GM23338 (cell line): ENCODE data around the gene PCIF1. TPM values are rescaled to one million over a fixed set of nuclear protein-coding genes. Genes with fewer than 3 reads are reported as not detected.
A peak's percentile ranks its signal among the peaks of the same experiment; 100 is the strongest.

Experiments
- ATAC-seq: fragments of 200-7000 bp; cut with Tn5 transposase; 3 replicates; pipeline ENCODE4 v1.9.1; 2020
- DNase-seq: peaks from one replicate; pipeline ENCODE4 v3.0.0-alpha.2; 2015; ENCODE audit warnings: low spot score
- H2AFZ ChIP-seq: fragments of 200-600 bp; sonication (generic); 2 replicates; pipeline ENCODE4 v1.8.0; 2016; ENCODE audit warnings: antibody characterized with exemption, mild to moderate bottlenecking, moderate library complexity
- H3F3A ChIP-seq: fragments of 200-600 bp; sonication (generic); replicated peaks from 2 replicates; pipeline ENCODE4 v1.8.0; 2017; ENCODE audit warnings: antibody characterized with exemption, mixed run types, low read depth
- H3K27ac ChIP-seq: fragments of 200-600 bp; sonication (generic); 2 replicates; pipeline ENCODE4 v1.6.1; 2016; ENCODE audit warnings: low read depth
- H3K27me3 ChIP-seq: fragments of 200-600 bp; sonication (generic); 2 replicates; pipeline ENCODE4 v1.8.0; 2016; ENCODE audit warnings: mild to moderate bottlenecking, mixed run types, moderate library complexity; ENCODE audit not compliant: insufficient read depth
- H3K36me3 ChIP-seq: fragments of 200-600 bp; sonication (generic); 2 replicates; pipeline ENCODE4 v1.8.0; 2016; ENCODE audit warnings: mild to moderate bottlenecking; ENCODE audit not compliant: insufficient read depth
- H3K4me1 ChIP-seq: fragments of 200-600 bp; sonication (generic); 2 replicates; pipeline ENCODE4 v1.8.0; 2016; ENCODE audit warnings: mild to moderate bottlenecking, moderate library complexity; ENCODE audit not compliant: insufficient read depth
- H3K4me2 ChIP-seq: fragments of 200-600 bp; sonication (generic); 2 replicates; pipeline ENCODE4 v1.7.1; 2017; ENCODE audit warnings: mixed run types
- H3K4me3 ChIP-seq: fragments of 200-600 bp; sonication (generic); 2 replicates; pipeline ENCODE4 v1.6.1; 2016; ENCODE audit warnings: mixed run types
- H3K79me2 ChIP-seq: fragments of 200-600 bp; sonication (generic); replicated peaks from 2 replicates; pipeline ENCODE4 v1.8.0; 2017; ENCODE audit warnings: mild to moderate bottlenecking; ENCODE audit not compliant: insufficient read depth
- H3K9me2 ChIP-seq: fragments of 200-600 bp; sonication (generic); 2 replicates; pipeline ENCODE4 v1.8.0; 2017; ENCODE audit not compliant: insufficient read depth
- H4K20me1 ChIP-seq: fragments of 200-600 bp; sonication (generic); replicated peaks from 2 replicates; pipeline ENCODE4 v1.8.0; 2017; ENCODE audit warnings: mild to moderate bottlenecking; ENCODE audit not compliant: insufficient read depth
- H3K27ac Mint-ChIP-seq: 2 replicates; pipeline ENCODE4 v1.8.0; 2020; ENCODE audit warnings: inconsistent platforms, mild to moderate bottlenecking, moderate library complexity, mixed read lengths
- H3K27me3 Mint-ChIP-seq: 3 replicates; pipeline ENCODE4 v1.8.0; 2022; ENCODE audit warnings: low read depth, mild to moderate bottlenecking, moderate library complexity, mixed read lengths, inconsistent platforms; ENCODE audit not compliant: insufficient read depth, poor library complexity
- H3K36me3 Mint-ChIP-seq: 3 replicates; pipeline ENCODE4 v1.8.0; 2021; ENCODE audit warnings: low read depth, mild to moderate bottlenecking, inconsistent platforms, moderate library complexity, mixed read lengths
- H3K4me1 Mint-ChIP-seq: 3 replicates; pipeline ENCODE4 v1.8.0; 2020; ENCODE audit warnings: mild to moderate bottlenecking, inconsistent platforms, mixed read lengths
- H3K4me3 Mint-ChIP-seq: 3 replicates; pipeline ENCODE4 v1.8.0; 2021; ENCODE audit warnings: moderate library complexity, mild to moderate bottlenecking, inconsistent platforms, mixed read lengths
- H3K9me3 Mint-ChIP-seq: 3 replicates; pipeline ENCODE4 v1.8.0; 2020; ENCODE audit warnings: moderate library complexity, mild to moderate bottlenecking, inconsistent platforms, mixed read lengths
- CREB1 ChIP-seq: fragments of 250-450 bp; sonication (Bioruptor Pico); IDR thresholded peaks from 2 replicates; pipeline ENCODE4 v1.5.0; 2020; ENCODE audit warnings: low read depth, mild to moderate bottlenecking, moderate library complexity
- EZH2 ChIP-seq: fragments of 200-600 bp; sonication (generic); IDR thresholded peaks from one replicate; pipeline ENCODE4 v1.8.0; 2017; ENCODE audit warnings: antibody characterized with exemption, mild to moderate bottlenecking, low read depth; ENCODE audit not compliant: unreplicated experiment
- EZH2phosphoT487 ChIP-seq: fragments of 200-600 bp; sonication (generic); IDR thresholded peaks from one replicate; pipeline ENCODE4 v1.8.1; 2018; ENCODE audit warnings: antibody characterized with exemption; ENCODE audit not compliant: unreplicated experiment
- JUNB ChIP-seq: IDR thresholded peaks from one replicate; pipeline ENCODE4 v1.6.1; 2016; ENCODE audit warnings: antibody characterized with exemption; ENCODE audit not compliant: unreplicated experiment
- NANOG ChIP-seq: IDR thresholded peaks from 2 replicates; pipeline ENCODE4 v1.6.1; 2016; ENCODE audit warnings: antibody characterized with exemption, borderline replicate concordance
- POLR2AphosphoS5 ChIP-seq: IDR thresholded peaks from 2 replicates; pipeline ENCODE4 v1.6.1; 2016; ENCODE audit warnings: antibody characterized with exemption, low read depth
- STAT1 ChIP-seq: IDR thresholded peaks from one replicate; pipeline ENCODE4 v1.6.1; 2016; ENCODE audit warnings: antibody characterized with exemption; ENCODE audit not compliant: unreplicated experiment
- ZNF114 ChIP-seq: fragments of 250-450 bp; sonication (Bioruptor Pico); IDR thresholded peaks from 2 replicates; pipeline ENCODE4 v1.5.0; 2020; ENCODE audit warnings: mild to moderate bottlenecking, moderate library complexity
- ZNF331 ChIP-seq: fragments of 250-450 bp; sonication (Bioruptor Pico); IDR thresholded peaks from 2 replicates; pipeline ENCODE4 v1.5.0; 2020; ENCODE audit warnings: low read depth, mild to moderate bottlenecking, moderate library complexity
- polyA plus RNA-seq: library from polyadenylated mRNA; unstranded; fragments of >200 nt; fragmentation: Nextera tagmentation; extraction: Ambion mirVana; gene quantifications from 2 replicates; pipeline ENCODE4 v1.2.1, GENCODE V29; 2016
- total RNA-seq: library from RNA; depleted of rRNA; stranded (reverse); fragments of >200 nt; shearing (Covaris generic); gene quantifications from 2 replicates; pipeline ENCODE4 v1.2.3, GENCODE V29; 2014
- TF ChIP-seq, protein P1 (sequence below): fragments of 250-450 bp; sonication (Bioruptor Pico); IDR thresholded peaks from 2 replicates; pipeline ENCODE4 v1.5.0; 2020; ENCODE audit warnings: mild to moderate bottlenecking, moderate library complexity
- TF ChIP-seq, protein P2 (sequence below): IDR thresholded peaks from one replicate; pipeline ENCODE4 v1.6.1; 2018; ENCODE audit warnings: antibody characterized with exemption; ENCODE audit not compliant: unreplicated experiment
- TF ChIP-seq, protein P3 (sequence below): IDR thresholded peaks from 2 replicates; pipeline ENCODE4 v1.6.1; 2016; ENCODE audit warnings: antibody characterized with exemption
- TF ChIP-seq, protein P4 (sequence below), 2 experiments: fragments of 200-600 bp in 1 of 2; sonication (generic) in 1 of 2; conservative IDR thresholded peaks; 2 replicates each; pipeline versions ENCODE4 v1.5.1 to v1.6.1; 2016 to 2017; ENCODE audit warnings: antibody characterized with exemption in 2 of 2, low read depth in 2 of 2, mild to moderate bottlenecking in 2 of 2, moderate library complexity in 1 of 2

Gene PCIF1
- total and polyA plus RNA-seq, 2 experiments from 2014 or later: 26.1 to 28.3 TPM

DNA sequence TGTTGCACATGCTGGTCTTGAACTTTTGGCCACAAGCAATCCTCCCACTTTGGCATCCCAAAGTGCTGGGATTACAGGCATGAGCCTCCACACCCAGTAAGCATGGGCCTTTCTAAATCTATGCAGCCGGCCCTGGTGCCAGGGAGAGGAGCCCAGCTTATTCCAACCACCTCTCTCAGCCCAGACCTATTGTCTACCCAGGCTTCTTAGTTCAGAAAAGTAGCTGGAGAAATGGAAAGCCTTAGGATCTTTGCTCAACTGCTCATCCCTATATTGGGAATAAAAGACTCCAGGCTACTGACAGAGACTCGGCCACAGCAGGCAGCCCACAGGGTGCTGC lies 7.8 kb upstream of the PCIF1 start:
- Histone ChIP-seq H3K27ac (no peak overlapping the region), H3K79me2 (no peaks in the 10 kb centered on the region), H3K9me2 (no peaks in the 10 kb centered on the region), H3K36me3 (no peaks in the 10 kb centered on the region), H3K4me1 (no peaks in the 10 kb centered on the region), H4K20me1 (no peaks in the 10 kb centered on the region), H3K27me3 (no peaks in the 10 kb centered on the region), H3F3A (no peaks in the 10 kb centered on the region), H2AFZ (no peak overlapping the region), H3K4me2 (no peak overlapping the region), H3K4me3 (no peak overlapping the region)
- H3K4me3 Mint-ChIP-seq: no peak overlapping the region
- peak overlapping the region; percentile 0; the same call in 1 of the 2 replicates for H3K27ac Mint-ChIP-seq
- ATAC-seq: no peak
- H3K4me1 Mint-ChIP-seq: peaks cover 17% of the 10 kb centered on the region
- DNase-seq: no peak
- TF ChIP-seq JUNB: no peak
- no peak for TF ChIP-seq ZNF114
- no peak for TF ChIP-seq STAT1
- TF ChIP-seq, protein P1, sequence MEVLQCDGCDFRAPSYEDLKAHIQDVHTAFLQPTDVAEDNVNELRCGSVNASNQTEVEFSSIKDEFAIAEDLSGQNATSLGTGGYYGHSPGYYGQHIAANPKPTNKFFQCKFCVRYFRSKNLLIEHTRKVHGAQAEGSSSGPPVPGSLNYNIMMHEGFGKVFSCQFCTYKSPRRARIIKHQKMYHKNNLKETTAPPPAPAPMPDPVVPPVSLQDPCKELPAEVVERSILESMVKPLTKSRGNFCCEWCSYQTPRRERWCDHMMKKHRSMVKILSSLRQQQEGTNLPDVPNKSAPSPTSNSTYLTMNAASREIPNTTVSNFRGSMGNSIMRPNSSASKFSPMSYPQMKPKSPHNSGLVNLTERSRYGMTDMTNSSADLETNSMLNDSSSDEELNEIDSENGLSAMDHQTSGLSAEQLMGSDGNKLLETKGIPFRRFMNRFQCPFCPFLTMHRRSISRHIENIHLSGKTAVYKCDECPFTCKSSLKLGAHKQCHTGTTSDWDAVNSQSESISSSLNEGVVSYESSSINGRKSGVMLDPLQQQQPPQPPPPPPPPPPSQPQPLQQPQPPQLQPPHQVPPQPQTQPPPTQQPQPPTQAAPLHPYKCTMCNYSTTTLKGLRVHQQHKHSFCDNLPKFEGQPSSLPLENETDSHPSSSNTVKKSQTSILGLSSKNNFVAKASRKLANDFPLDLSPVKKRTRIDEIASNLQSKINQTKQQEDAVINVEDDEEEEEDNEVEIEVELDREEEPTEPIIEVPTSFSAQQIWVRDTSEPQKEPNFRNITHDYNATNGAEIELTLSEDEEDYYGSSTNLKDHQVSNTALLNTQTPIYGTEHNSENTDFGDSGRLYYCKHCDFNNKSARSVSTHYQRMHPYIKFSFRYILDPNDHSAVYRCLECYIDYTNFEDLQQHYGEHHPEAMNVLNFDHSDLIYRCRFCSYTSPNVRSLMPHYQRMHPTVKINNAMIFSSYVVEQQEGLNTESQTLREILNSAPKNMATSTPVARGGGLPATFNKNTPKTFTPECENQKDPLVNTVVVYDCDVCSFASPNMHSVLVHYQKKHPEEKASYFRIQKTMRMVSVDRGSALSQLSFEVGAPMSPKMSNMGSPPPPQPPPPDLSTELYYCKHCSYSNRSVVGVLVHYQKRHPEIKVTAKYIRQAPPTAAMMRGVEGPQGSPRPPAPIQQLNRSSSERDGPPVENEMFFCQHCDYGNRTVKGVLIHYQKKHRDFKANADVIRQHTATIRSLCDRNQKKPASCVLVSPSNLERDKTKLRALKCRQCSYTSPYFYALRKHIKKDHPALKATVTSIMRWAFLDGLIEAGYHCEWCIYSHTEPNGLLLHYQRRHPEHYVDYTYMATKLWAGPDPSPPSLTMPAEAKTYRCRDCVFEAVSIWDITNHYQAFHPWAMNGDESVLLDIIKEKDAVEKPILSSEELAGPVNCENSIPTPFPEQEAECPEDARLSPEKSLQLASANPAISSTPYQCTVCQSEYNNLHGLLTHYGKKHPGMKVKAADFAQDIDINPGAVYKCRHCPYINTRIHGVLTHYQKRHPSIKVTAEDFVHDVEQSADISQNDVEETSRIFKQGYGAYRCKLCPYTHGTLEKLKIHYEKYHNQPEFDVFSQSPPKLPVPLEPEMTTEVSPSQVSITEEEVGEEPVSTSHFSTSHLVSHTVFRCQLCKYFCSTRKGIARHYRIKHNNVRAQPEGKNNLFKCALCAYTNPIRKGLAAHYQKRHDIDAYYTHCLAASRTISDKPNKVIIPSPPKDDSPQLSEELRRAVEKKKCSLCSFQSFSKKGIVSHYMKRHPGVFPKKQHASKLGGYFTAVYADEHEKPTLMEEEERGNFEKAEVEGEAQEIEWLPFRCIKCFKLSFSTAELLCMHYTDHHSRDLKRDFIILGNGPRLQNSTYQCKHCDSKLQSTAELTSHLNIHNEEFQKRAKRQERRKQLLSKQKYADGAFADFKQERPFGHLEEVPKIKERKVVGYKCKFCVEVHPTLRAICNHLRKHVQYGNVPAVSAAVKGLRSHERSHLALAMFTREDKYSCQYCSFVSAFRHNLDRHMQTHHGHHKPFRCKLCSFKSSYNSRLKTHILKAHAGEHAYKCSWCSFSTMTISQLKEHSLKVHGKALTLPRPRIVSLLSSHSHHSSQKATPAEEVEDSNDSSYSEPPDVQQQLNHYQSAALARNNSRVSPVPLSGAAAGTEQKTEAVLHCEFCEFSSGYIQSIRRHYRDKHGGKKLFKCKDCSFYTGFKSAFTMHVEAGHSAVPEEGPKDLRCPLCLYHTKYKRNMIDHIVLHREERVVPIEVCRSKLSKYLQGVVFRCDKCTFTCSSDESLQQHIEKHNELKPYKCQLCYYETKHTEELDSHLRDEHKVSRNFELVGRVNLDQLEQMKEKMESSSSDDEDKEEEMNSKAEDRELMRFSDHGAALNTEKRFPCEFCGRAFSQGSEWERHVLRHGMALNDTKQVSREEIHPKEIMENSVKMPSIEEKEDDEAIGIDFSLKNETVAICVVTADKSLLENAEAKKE (CRISPR knock-in tag): no peak
- TF ChIP-seq CREB1 (CRISPR knock-in tag): no peak
- no peak for TF ChIP-seq ZNF331 (CRISPR knock-in tag)
- no peak for TF ChIP-seq NANOG
- TF ChIP-seq EZH2phosphoT487: no peak
- TF ChIP-seq, protein P2, sequence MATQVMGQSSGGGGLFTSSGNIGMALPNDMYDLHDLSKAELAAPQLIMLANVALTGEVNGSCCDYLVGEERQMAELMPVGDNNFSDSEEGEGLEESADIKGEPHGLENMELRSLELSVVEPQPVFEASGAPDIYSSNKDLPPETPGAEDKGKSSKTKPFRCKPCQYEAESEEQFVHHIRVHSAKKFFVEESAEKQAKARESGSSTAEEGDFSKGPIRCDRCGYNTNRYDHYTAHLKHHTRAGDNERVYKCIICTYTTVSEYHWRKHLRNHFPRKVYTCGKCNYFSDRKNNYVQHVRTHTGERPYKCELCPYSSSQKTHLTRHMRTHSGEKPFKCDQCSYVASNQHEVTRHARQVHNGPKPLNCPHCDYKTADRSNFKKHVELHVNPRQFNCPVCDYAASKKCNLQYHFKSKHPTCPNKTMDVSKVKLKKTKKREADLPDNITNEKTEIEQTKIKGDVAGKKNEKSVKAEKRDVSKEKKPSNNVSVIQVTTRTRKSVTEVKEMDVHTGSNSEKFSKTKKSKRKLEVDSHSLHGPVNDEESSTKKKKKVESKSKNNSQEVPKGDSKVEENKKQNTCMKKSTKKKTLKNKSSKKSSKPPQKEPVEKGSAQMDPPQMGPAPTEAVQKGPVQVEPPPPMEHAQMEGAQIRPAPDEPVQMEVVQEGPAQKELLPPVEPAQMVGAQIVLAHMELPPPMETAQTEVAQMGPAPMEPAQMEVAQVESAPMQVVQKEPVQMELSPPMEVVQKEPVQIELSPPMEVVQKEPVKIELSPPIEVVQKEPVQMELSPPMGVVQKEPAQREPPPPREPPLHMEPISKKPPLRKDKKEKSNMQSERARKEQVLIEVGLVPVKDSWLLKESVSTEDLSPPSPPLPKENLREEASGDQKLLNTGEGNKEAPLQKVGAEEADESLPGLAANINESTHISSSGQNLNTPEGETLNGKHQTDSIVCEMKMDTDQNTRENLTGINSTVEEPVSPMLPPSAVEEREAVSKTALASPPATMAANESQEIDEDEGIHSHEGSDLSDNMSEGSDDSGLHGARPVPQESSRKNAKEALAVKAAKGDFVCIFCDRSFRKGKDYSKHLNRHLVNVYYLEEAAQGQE: no peak
- no peak for TF ChIP-seq POLR2AphosphoS5
- TF ChIP-seq, protein P3, sequence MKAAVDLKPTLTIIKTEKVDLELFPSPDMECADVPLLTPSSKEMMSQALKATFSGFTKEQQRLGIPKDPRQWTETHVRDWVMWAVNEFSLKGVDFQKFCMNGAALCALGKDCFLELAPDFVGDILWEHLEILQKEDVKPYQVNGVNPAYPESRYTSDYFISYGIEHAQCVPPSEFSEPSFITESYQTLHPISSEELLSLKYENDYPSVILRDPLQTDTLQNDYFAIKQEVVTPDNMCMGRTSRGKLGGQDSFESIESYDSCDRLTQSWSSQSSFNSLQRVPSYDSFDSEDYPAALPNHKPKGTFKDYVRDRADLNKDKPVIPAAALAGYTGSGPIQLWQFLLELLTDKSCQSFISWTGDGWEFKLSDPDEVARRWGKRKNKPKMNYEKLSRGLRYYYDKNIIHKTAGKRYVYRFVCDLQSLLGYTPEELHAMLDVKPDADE: no peak
- no peak for TF ChIP-seq EZH2
- TF ChIP-seq, protein P4, sequence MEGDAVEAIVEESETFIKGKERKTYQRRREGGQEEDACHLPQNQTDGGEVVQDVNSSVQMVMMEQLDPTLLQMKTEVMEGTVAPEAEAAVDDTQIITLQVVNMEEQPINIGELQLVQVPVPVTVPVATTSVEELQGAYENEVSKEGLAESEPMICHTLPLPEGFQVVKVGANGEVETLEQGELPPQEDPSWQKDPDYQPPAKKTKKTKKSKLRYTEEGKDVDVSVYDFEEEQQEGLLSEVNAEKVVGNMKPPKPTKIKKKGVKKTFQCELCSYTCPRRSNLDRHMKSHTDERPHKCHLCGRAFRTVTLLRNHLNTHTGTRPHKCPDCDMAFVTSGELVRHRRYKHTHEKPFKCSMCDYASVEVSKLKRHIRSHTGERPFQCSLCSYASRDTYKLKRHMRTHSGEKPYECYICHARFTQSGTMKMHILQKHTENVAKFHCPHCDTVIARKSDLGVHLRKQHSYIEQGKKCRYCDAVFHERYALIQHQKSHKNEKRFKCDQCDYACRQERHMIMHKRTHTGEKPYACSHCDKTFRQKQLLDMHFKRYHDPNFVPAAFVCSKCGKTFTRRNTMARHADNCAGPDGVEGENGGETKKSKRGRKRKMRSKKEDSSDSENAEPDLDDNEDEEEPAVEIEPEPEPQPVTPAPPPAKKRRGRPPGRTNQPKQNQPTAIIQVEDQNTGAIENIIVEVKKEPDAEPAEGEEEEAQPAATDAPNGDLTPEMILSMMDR (conservative IDR thresholded peaks at IDR 0.05; ENCODE audit: low read depth in 2 of 2): no peak
- no peaks in the 10 kb centered on the region; the same call in 2 of the 3 replicates for H3K36me3 Mint-ChIP-seq
- no peaks in the 10 kb centered on the region for H3K9me3 Mint-ChIP-seq
- peaks cover 11% of the 10 kb centered on the region for H3K27me3 Mint-ChIP-seq
